PFSK-1 (cell line): ENCODE measurements around the gene OTULINL.

Source experiments
- POLR2AphosphoS5 ChIP-seq: IDR thresholded peaks from 2 replicates; pipeline ENCODE4 v1.6.1; 2012; ENCODE audit warnings: low read depth, mild to moderate bottlenecking, control low read depth, low read length, moderate library complexity
- SIN3A ChIP-seq: IDR thresholded peaks from 2 replicates; pipeline ENCODE4 v1.6.1; 2012; ENCODE audit warnings: mild to moderate bottlenecking, low read length, moderate library complexity, borderline replicate concordance; ENCODE audit not compliant: insufficient read depth

- TF ChIP-seq POLR2AphosphoS5 (no peak), SIN3A (no peak)
Observed at GRCh38 chr5:14599476-14600127, 18.0 kb downstream of the OTULINL start.
